NCI-H1105 (cell line): ENCODE measurements around the gene FOXP1.

ENCODE experiments used
- DNase-seq: peaks from one replicate; lab custom pipeline; 2025; lab: John Stamatoyannopoulos, UW

The FOXP1 gene

GRCh38 chr3:71428841-71429596 is 154.5 kb downstream of the FOXP1 start:
- peak; percentile 54 for DNase-seq

GRCh38 chr3:71425491-71426071 is 157.9 kb downstream of the FOXP1 start:
- no peak for DNase-seq

GRCh38 chr3:71423151-71423906 is 160.2 kb downstream of the FOXP1 start:
- DNase-seq = peak; percentile 66

DNA sequence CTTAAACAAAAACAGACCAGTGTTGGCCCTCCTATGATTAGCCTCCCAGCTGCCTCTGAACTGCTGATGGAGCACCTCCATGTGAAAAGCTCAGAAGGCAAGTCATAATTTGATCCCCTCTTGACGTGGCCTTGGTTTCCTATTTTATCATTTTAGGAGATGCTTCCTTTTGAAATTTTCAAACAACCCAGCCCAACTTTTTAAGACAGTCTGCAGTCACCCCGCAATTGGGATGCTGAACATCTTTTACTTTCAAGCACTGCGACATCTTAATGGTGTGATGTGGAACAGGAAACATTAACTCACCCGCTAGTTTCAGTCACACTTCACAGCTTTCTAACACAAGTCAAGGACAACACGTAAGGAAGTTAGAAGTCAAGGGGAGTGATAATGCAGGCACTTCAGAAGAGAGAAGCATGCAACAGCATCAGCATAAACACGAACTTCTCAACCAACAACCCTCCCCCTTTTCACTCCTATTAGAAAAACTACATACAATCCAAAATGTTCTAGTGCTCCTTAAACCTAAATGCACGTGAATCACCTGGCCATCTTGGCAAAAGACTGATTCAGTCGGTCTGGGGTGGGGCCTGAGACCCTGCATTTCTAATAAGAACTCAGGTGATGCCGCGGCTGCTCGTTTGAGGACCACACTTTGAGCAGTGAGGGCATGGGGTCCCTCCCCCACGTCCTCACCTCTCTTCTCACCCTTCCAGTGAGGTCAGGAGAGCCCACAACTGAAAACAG is 161.5 kb downstream of the FOXP1 start:
- no peak for DNase-seq

DNA sequence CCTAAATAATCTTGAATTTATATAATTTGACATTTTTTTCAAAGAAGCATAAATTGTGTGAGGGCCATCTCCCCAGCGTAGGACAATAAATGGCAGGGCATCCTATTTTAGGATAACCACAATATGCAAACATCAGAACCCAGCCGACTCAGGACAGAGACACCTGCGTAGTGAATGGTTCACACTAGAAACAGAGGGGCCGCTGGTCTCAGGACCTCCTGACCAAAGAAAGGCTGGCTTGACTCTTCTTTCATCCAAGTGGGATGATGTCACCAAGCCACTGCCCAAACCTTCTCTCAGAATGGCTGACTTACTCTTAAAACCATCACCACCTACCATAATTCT is 162.1 kb downstream of the FOXP1 start:
- no peak for DNase-seq

GRCh38 chr3:71419369-71419768 is 164.2 kb downstream of the FOXP1 start:
- DNase-seq = no peak

DNA sequence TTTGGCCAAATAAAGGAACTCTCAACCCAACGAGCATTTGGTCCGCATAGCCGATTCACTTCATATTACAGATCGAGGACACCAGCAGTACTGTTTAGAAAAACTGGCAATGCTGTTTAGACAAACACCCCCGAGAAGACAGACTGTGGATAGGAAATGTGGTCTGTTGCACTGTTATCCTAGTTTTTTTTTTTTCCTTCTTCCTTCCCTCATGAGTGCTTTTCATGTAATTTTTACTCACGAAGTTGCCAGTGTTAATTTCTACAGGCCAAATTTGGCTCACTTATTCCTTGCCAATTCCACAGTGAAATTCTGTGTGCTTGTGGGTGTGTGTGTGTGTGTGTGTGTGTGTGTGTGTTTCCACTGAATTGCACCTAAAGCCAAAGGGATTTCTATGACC is 165.7 kb downstream of the FOXP1 start:
- DNase-seq = no peak

DNA sequence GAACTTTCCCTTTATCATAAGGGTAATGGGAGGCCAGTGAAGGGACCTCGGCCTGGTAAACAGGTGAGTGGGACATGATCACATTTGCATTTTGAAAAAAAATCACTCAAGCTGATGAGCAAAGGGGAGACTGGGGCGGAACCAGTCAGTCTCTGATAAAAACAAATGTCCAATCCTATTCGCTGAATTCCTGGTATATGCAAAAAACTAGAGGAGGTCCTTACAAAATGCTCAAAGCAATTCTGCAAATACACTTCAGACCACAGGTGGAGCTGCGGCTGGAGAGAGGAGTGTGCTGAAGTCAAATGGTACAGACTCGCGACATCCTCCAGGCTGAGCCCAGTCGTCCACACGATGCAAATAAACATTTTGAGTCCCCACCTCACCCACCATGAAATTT is 166.7 kb downstream of the FOXP1 start:
- no peak for DNase-seq

GRCh38 chr3:71415681-71416122 is 167.8 kb downstream of the FOXP1 start:
- DNase-seq = no peak

- no peak for DNase-seq
These were observed 169.2 kb downstream of the FOXP1 start for GRCh38 chr3:71414189-71414927.

DNA sequence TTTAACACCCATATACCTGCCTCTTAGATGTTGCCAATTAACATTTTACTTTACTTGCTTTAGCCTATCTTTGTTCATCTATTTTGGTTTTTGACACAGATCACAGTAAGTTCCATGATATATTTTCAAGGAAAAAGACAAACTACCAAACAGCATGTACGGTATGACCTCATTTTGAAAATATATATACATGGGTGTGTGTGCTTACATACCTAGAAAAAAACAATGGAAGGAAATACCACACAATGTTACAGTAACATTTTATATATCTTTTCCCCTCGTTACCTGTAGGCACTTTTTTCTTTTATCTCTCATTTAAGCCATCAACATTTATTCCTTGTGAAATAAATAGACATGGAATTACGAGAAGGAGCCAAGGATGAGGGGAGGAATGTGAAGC is 170.0 kb downstream of the FOXP1 start:
- DNase-seq = no peak

DNA sequence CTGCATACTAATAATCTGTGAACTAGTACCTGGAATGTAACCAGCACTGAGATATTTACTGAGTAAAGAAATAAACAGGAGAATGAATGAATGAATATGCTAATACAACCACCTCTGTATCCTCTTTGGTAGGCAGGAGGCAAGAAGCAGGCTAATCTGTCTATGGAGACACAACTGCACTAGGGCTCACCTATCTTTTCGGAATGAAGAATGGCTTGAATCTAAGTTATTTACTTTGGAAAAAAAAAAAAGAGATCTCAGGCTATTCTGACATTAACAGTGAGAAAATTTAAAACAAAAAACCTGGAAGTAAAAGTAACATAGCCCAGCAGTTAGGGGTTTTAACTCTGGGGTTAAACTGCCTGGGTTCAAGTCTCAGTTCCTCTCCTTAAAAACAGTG is 174.2 kb downstream of the FOXP1 start:
- DNase-seq = no peak

GRCh38 chr3:71408903-71409302 is 174.6 kb downstream of the FOXP1 start:
- DNase-seq = no peak

DNA sequence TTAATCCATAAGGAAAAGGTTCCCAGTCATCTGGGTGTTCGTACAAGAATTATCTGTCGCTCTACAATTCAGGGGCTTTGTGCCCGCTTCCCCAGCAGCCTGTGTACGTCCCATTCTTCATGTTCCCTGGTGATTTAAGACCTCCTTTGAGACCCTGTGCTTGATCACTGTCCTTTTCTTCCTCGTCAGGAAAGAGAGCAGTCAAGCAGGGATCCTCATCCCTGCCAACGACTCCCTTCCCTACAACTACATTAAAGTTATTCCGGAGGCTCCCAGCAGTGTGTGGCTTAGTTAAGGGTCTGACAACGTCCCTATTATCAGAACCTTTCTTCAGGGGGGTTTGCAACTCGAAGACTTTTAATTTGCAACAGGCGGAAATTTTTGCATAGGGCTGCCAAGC is 175.7 kb downstream of the FOXP1 start:
- no peak for DNase-seq

DNA sequence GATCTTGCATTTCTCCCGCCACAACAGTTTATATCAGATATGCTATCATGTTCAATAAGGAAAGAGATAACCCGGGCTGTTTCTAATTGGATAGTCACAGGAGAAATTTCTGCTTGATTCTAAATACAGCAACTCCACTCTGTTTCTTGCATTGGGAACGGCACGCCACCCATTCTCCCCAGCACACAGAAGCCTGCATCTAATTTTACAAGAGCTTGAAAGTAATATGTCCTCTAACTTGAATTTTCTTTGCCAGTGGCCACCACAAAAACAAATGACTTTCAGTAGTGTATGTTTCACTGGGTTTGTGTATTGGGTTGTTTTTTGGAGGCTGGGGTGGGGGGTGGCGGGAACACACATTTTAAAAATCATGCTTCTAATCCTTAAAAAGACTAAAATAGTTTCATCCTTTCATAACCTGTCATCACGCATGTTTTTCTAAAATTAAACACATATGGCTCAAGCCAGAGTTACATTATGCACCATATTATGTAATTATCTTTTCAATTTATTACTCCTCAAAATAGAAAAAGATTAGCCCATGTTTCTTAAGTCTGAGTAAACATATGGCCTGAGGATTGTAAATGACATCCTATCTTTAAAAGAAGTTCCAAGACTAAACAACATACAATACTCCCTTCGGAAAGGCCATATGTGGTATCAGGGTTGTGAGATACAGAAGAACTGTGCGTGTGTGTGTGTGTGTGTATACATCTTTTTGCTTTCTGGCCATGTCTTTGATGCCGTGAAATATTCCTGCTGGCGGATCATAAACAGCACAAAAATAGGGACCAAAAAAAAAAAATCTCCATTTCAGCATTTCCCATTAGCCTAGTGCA is 176.3 kb downstream of the FOXP1 start:
- DNase-seq = no peak

DNA sequence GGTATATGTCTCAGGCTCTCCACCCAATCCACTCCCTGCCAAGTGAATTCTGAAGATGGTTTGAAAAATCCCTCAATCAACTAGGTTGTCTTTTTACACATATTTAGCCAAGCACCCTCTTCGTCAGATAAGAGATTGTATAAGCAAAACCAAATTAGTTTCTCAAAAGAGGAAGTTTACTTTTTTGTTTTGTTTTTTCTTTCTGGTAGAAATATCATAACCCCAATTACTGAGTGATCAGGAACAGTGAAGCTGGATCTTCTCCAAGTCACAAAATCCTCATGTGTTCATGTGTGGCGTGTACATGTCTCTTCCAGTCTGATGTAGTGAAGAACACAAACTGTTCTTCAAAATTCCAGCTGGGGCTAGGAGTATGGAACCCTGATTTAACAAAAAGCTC is 180.6 kb downstream of the FOXP1 start:
- DNase-seq = no peak

GRCh38 chr3:71402280-71402679 is 181.2 kb downstream of the FOXP1 start:
- no peak for DNase-seq

GRCh38 chr3:71401695-71402231 is 181.8 kb downstream of the FOXP1 start:
- no peak for DNase-seq

DNA sequence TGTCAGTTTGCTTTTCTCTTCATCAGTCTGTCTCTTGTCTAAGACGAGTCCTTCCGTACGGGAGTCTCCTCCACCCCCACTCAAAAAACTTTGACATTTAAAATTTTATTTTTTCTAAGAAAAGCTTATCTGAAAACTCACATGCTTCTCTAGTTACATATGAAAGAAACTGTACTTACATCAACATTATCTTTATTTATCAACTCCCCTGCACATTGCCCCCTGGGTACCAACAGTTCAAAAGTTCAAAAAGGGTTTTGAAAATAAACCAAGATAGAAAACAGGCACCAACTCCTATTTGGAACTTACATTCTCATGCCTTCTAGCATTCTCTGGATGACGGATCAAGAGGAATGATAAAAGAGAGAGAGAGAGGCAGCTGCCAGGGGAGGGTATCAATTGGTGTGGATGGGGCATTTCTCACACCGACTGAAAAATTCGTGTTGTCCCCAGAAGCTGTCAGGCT is 182.5 kb downstream of the FOXP1 start:
- no peak for DNase-seq

- DNase-seq = no peak
These were observed 184.1 kb downstream of the FOXP1 start for GRCh38 chr3:71399478-71399877.
